Thymus (tissue), 11 donors: ENCODE data around the gene SRPK1. TPM values are rescaled to one million over a fixed set of nuclear protein-coding genes. Genes with fewer than 3 reads are reported as not detected.

ENCODE experiments used
- DNase-seq, 9 donors: peaks; one replicate each; pipeline ENCODE4 v3.0.0-alpha.2; 2013; ENCODE audit warnings: low spot score in 9 of 9, low read depth in 6 of 9, missing footprints in 1 of 9
- H3K27ac ChIP-seq, 2 donors: one replicate each; pipeline ENCODE4 v1.5.1; 2013; ENCODE audit warnings: control low read depth in 1 of 2, low read depth in 1 of 2, low read length in 1 of 2, mild to moderate bottlenecking in 1 of 2, moderate library complexity in 1 of 2
- H3K27me3 ChIP-seq, 2 donors: one replicate each; pipeline ENCODE4 v1.5.1; 2013; ENCODE audit warnings: low read length in 1 of 2; ENCODE audit not compliant: control insufficient read depth in 2 of 2, insufficient read depth in 1 of 2
- H3K36me3 ChIP-seq, 2 donors: one replicate each; pipeline ENCODE4 v1.5.1; 2013; ENCODE audit warnings: low read length in 1 of 2, mild to moderate bottlenecking in 1 of 2, moderate library complexity in 1 of 2; ENCODE audit not compliant: control insufficient read depth in 2 of 2, insufficient read depth in 2 of 2
- H3K4me1 ChIP-seq, 2 donors: one replicate each; pipeline ENCODE4 v1.5.1; 2013; ENCODE audit warnings: low read length in 2 of 2; ENCODE audit not compliant: control insufficient read depth in 2 of 2, insufficient read depth in 2 of 2
- H3K4me3 ChIP-seq, 2 donors: one replicate each; pipeline ENCODE4 v1.5.1; 2013; ENCODE audit warnings: low read length in 2 of 2, control low read depth in 1 of 2, mild to moderate bottlenecking in 1 of 2
- H3K9me3 ChIP-seq, 2 donors: one replicate each; pipeline ENCODE4 v1.5.1; 2013; ENCODE audit warnings: low read length in 1 of 2, mild to moderate bottlenecking in 1 of 2; ENCODE audit not compliant: control insufficient read depth in 2 of 2, insufficient read depth in 1 of 2
- WGBS: extraction: QIAGEN DNeasy Blood & Tissue Kit; methylation state at CpG from one replicate; pipeline ENCODE4 v1.1.7; 2013; 5-methylcytosine and 5-hydroxymethylcytosine counted together
- polyA plus RNA-seq: library from polyadenylated mRNA; stranded (reverse); fragments of 200-250 nt; gene quantifications from one replicate; pipeline ENCODE4 v1.2.3, GENCODE V29; 2013
- total RNA-seq: library from RNA; stranded (reverse); fragments of 120-200 nt; gene quantifications from one replicate; pipeline ENCODE4 v1.2.4, GENCODE V29; 2013
- donor health status: healthy.

Gene SRPK1
- total and polyA plus RNA-seq, 2 donors: 17.3 to 32.4 TPM

DNA sequence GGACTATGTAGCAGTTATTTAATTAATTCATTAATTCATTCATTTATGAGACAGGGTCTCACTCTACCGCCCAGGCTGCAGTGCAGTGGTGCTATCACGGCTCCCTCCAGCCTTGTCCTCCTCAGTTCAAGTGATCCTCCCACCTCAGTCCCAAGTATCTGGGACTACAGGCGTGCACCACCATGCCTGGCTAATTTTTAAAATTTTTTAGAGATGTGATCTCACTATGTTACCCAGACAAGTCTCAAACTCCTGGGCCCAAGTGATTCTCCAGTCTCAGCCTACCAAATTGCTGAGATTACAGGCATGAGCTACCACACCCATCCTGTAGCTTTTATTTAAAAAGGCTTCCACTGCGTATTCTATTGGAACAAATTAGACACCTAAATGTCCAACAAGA, 23.4 kb downstream of the SRPK1 start:
- H3K27ac ChIP-seq: no peak overlapping the region
- H3K4me1 ChIP-seq: no peaks in the 10 kb centered on the region
- peaks cover 3 to 15% of the 10 kb centered on the region in 2 donors for H3K36me3 ChIP-seq
- no peaks in the 10 kb centered on the region for H3K27me3 ChIP-seq
- no peak overlapping the region for H3K4me3 ChIP-seq
- DNase-seq: no peak
- WGBS: 98% methylated on average over 4 of the region's 4 CpGs
- no peaks in the 10 kb centered on the region for H3K9me3 ChIP-seq

DNA sequence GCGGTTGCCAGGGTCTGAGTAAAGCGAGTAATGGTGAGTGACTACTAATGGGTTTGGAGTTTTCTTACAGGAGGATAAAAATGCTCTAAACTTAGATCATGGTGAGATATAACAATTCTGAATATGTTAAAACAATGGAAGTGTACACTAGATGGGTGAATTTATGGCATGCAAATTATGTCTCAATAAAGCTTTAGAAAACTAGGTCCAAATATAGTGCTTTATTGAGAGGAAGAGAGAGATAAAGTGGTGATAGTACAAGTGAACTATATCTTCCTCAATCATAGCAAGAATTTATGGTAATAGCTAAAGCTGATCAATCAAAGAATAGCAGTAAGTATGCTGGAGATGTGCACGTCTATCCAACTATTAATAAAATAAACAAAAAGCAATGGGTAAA, 23.9 kb downstream of the SRPK1 start:
- no peaks in the 10 kb centered on the region for H3K4me1 ChIP-seq
- no peaks in the 10 kb centered on the region for H3K9me3 ChIP-seq
- H3K4me3 ChIP-seq: no peak overlapping the region
- no peaks in the 10 kb centered on the region for H3K27me3 ChIP-seq
- WGBS: 100% methylated on average over 3 of the region's 3 CpGs
- H3K36me3 ChIP-seq: peaks cover 3 to 15% of the 10 kb centered on the region in 2 donors
- DNase-seq: no peak
- H3K27ac ChIP-seq: no peak overlapping the region

DNA sequence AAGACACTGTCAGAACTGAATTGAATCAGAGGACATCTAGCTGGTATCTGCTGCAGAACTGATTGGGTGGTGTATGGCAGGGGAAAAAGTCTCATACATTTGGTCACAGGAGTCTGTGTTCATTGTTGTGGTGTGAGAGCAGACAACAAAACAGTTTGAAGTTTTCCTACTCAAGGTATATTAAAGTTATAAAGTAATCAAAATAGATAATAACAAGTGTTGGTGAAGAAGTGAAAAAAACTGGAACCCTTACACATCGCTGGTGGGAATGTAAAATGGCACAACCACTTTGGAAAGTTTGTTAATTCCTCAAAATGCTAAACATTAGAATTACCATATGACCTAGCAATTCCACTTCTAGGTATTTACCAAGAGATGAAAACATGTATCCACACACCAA, 24.7 kb downstream of the SRPK1 start:
- Histone ChIP-seq H3K4me3 (no peak overlapping the region), H3K27ac (no peak overlapping the region), H3K27me3 (no peaks in the 10 kb centered on the region), H3K36me3 (peaks cover 3 to 15% of the 10 kb centered on the region in 2 donors), H3K4me1 (no peaks in the 10 kb centered on the region), H3K9me3 (no peaks in the 10 kb centered on the region)
- WGBS: 96% methylated on average over 1 of the region's 1 CpG
- no peak for DNase-seq

DNA sequence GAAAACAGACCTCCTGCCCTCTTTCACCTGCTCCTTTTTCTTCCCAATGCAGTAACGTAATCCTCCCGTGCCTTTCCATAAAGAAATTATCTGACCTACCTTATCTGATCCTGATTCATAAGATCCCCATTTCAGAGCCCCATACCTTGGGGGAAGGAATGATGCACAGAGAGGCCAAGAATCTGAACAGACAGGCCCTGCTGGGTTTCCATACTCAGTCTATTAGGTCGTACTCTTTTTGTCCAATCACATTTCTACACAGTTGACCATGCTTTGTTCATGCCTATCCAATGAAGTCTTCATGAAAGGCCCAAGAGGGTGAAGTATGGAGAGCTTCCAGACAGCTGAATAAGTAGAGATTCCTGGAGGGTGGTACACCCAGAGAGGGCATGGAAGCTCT, 25.3 kb downstream of the SRPK1 start:
- no peaks in the 10 kb centered on the region for H3K4me1 ChIP-seq
- no peak for DNase-seq
- no peak overlapping the region for H3K4me3 ChIP-seq
- H3K9me3 ChIP-seq: no peaks in the 10 kb centered on the region
- peaks cover 0 to 9% of the 10 kb centered on the region in 2 donors for H3K36me3 ChIP-seq
- no peaks in the 10 kb centered on the region for H3K27me3 ChIP-seq
- WGBS: 98% methylated on average over 3 of the region's 3 CpGs
- H3K27ac ChIP-seq: no peak overlapping the region

DNA sequence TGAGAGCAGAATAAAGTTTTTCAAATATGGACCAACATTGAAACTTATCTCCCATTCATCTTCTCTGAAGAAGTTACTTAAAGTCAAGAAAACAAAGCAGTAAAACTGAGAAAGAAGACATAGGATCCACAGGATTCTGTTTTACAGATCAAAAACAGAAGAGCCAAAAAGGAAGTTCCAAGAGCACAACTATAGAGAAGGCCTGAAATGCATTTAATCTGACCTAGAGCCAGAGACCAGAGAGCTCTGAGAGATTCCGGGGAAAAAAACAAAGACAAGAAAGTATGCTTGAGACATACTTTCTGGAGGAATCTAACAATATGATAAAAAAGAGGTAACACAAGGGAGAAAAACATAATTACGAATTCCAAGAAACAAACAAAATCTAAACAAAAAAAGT, 26.1 kb downstream of the SRPK1 start:
- no peak overlapping the region for H3K27ac ChIP-seq
- H3K27me3 ChIP-seq: no peaks in the 10 kb centered on the region
- H3K4me3 ChIP-seq: no peak overlapping the region
- WGBS: over 99% methylated on average over 2 of the region's 2 CpGs
- no peak for DNase-seq
- H3K9me3 ChIP-seq: no peaks in the 10 kb centered on the region
- H3K4me1 ChIP-seq: no peaks in the 10 kb centered on the region
- H3K36me3 ChIP-seq: peaks cover 0 to 6% of the 10 kb centered on the region in 2 donors

DNA sequence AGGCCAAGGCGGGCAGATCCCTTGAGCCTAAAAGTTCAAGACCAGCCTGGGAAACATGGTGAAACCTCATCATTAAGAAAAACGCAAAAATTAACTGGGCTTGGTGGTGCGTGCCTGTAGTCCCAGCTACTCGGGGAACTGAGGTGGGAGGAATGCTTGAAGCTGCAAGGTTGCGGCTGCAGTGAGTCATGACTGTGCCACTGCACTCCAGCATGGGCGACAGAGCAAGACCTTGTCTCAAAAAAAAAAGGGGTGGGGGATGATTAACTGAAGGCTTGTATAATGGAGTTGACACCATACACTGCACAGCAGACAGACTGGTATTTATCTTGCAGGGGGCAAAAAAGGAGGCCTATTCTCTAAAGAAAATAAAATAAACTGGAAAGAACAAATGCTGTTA, 27.7 kb downstream of the SRPK1 start:
- Histone ChIP-seq H3K9me3 (no peaks in the 10 kb centered on the region), H3K4me3 (no peak overlapping the region), H3K27ac (no peak overlapping the region), H3K36me3 (peaks cover 0 to 12% of the 10 kb centered on the region in 2 donors), H3K4me1 (no peaks in the 10 kb centered on the region), H3K27me3 (no peaks in the 10 kb centered on the region)
- WGBS: over 99% methylated on average over 6 of the region's 6 CpGs
- no peak for DNase-seq

DNA sequence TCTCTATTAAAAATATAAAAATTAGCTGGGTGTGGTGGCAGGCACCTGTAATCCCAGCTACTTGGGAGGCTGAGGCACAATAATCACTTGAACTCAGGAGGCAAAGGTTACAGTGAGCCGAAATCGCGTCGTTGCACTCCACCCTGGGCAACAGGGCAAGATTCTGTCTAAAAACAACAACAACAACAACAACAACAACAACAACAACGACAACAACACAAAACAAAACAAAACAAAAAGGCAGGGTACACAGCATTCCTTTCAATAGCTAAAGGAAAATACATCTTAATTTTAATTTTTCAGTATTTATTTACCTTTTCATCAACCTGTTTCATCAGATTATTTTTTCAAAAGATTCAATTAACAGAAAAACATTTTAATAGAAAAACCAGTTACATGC, 28.4 kb downstream of the SRPK1 start:
- Histone ChIP-seq H3K9me3 (no peaks in the 10 kb centered on the region), H3K27ac (no peak overlapping the region), H3K36me3 (peaks cover 0 to 15% of the 10 kb centered on the region in 2 donors), H3K4me1 (no peaks in the 10 kb centered on the region), H3K4me3 (no peak overlapping the region), H3K27me3 (no peaks in the 10 kb centered on the region)
- 89% methylated on average over 5 of the region's 5 CpGs for WGBS
- no peak for DNase-seq

DNA sequence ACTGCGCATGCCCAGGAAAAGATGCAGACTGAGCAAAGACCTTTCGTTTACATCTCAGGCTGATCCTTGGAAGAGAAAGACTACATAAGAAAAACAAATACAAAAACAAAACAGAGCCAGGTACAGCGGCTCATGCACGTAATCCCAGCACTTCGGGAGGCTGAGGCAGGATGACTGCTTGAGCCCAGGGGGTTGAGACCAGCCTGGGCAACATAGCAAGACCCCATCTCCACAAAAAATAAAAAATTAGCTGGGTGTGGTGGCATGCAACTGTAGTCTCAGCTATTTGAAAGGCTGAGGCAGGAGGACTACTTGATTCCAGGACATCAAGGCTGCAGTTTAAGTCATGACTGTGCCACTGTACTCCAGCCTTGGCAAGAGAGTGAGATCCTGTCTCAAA, 41.7 kb downstream of the SRPK1 start:
- Histone ChIP-seq H3K4me3 (no peak overlapping the region), H3K36me3 (peaks cover 15 to 33% of the 10 kb centered on the region in 2 donors)
- 97% methylated on average over 5 of the region's 5 CpGs for WGBS

DNA sequence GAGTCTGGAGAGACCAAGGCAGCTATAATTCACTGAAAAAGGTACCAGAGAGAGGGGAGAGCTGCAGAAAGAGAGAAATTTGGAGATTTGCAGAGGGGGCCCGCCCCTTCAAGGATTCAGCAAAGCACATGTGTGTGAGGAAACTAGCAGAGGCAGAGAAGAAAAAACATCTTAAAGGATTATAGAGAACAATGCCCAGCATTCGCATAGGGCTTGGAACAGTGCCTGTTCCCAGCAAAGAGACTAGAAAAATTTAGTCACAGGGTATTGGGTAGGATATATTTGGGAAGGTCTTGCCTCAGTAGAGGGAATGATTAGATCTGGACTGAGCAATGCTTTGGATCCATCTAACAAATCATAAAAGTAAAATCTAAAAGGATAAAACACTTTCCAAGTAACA, 44.0 kb downstream of the SRPK1 start:
- H3K9me3 ChIP-seq: peaks cover 1 to 7% of the 10 kb centered on the region in 2 donors
- no peaks in the 10 kb centered on the region for H3K27me3 ChIP-seq
- WGBS: 97% methylated on average over 2 of the region's 2 CpGs
- no peak overlapping the region for H3K27ac ChIP-seq
- no peak overlapping the region for H3K4me3 ChIP-seq
- DNase-seq: no peak
- H3K36me3 ChIP-seq: peaks cover 8 to 32% of the 10 kb centered on the region in 2 donors
- H3K4me1 ChIP-seq: no peaks in the 10 kb centered on the region

More for the DNA sequence above, 41.7 kb downstream of the SRPK1 start:
- Histone ChIP-seq H3K4me1 (no peaks in the 10 kb centered on the region), H3K27ac (no peak overlapping the region), H3K9me3 (peaks cover 1 to 7% of the 10 kb centered on the region in 2 donors), H3K27me3 (no peaks in the 10 kb centered on the region)
- DNase-seq: no peak

DNA sequence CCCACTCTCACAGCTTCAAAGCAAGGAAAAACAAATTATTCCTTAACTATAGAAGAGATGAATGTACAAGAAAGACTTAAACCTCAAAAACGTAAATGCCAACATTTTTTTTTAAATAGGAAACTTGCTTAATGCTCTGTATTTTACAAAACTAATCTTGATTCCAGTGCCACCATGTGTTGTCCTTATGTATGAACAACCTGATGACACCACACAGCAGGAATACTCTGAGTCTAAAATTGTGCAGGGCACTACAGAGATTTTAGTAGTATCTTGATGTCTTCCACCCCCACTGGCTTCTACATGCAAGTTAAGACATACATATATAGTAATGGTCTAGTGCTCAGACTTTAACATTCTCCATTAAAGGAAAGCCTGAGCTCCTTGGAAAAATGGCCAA, 46.2 kb downstream of the SRPK1 start:
- peaks cover under 1 to 1% of the 10 kb centered on the region in 2 donors for H3K9me3 ChIP-seq
- H3K27ac ChIP-seq: no peak overlapping the region
- no peaks in the 10 kb centered on the region for H3K27me3 ChIP-seq
- no peak for DNase-seq
- no peak overlapping the region for H3K4me3 ChIP-seq
- WGBS: 97% methylated on average over 1 of the region's 1 CpG
- peaks cover 5 to 35% of the 10 kb centered on the region in 2 donors for H3K36me3 ChIP-seq
- no peaks in the 10 kb centered on the region for H3K4me1 ChIP-seq
